ENCODE data around the gene CRX.

GRCh38 chr19:47854459-47854858 is 32.7 kb downstream of the CRX start:
- TF ChIP-seq SIN3A (IDR thresholded peaks at IDR 0.05; ENCODE audit: borderline replicate concordance, insufficient read depth, low read depth, low read length) (no peak), CTCF (IDR thresholded peaks at IDR 0.05) (no peak), REST (IDR thresholded peaks at IDR 0.05; ENCODE audit: insufficient read depth in 1 of 2, low read depth in 2 of 2, low read length in 1 of 2) (no peak), POLR2AphosphoS5 (IDR thresholded peaks at IDR 0.05; ENCODE audit: low read depth, low read length) (no peak)
